GM23338 (cell line): ENCODE data around the gene SLC5A2. TPM values are rescaled to one million over a fixed set of nuclear protein-coding genes. Genes with fewer than 3 reads are reported as not detected.

ENCODE experiments used
- ATAC-seq: fragments of 200-7000 bp; cut with Tn5 transposase; 3 replicates; pipeline ENCODE4 v1.9.1; 2020
- DNase-seq: peaks from one replicate; pipeline ENCODE4 v3.0.0-alpha.2; 2015; ENCODE audit warnings: low spot score
- H2AFZ ChIP-seq: fragments of 200-600 bp; sonication (generic); 2 replicates; pipeline ENCODE4 v1.8.0; 2016; ENCODE audit warnings: antibody characterized with exemption, mild to moderate bottlenecking, moderate library complexity
- H3F3A ChIP-seq: fragments of 200-600 bp; sonication (generic); replicated peaks from 2 replicates; pipeline ENCODE4 v1.8.0; 2017; ENCODE audit warnings: antibody characterized with exemption, mixed run types, low read depth
- H3K27ac ChIP-seq: fragments of 200-600 bp; sonication (generic); 2 replicates; pipeline ENCODE4 v1.6.1; 2016; ENCODE audit warnings: low read depth
- H3K27me3 ChIP-seq: fragments of 200-600 bp; sonication (generic); 2 replicates; pipeline ENCODE4 v1.8.0; 2016; ENCODE audit warnings: mild to moderate bottlenecking, mixed run types, moderate library complexity; ENCODE audit not compliant: insufficient read depth
- H3K36me3 ChIP-seq: fragments of 200-600 bp; sonication (generic); 2 replicates; pipeline ENCODE4 v1.8.0; 2016; ENCODE audit warnings: mild to moderate bottlenecking; ENCODE audit not compliant: insufficient read depth
- H3K4me1 ChIP-seq: fragments of 200-600 bp; sonication (generic); 2 replicates; pipeline ENCODE4 v1.8.0; 2016; ENCODE audit warnings: mild to moderate bottlenecking, moderate library complexity; ENCODE audit not compliant: insufficient read depth
- H3K4me2 ChIP-seq: fragments of 200-600 bp; sonication (generic); 2 replicates; pipeline ENCODE4 v1.7.1; 2017; ENCODE audit warnings: mixed run types
- H3K4me3 ChIP-seq: fragments of 200-600 bp; sonication (generic); 2 replicates; pipeline ENCODE4 v1.6.1; 2016; ENCODE audit warnings: mixed run types
- H3K79me2 ChIP-seq: fragments of 200-600 bp; sonication (generic); replicated peaks from 2 replicates; pipeline ENCODE4 v1.8.0; 2017; ENCODE audit warnings: mild to moderate bottlenecking; ENCODE audit not compliant: insufficient read depth
- H3K9me2 ChIP-seq: fragments of 200-600 bp; sonication (generic); 2 replicates; pipeline ENCODE4 v1.8.0; 2017; ENCODE audit not compliant: insufficient read depth
- H4K20me1 ChIP-seq: fragments of 200-600 bp; sonication (generic); replicated peaks from 2 replicates; pipeline ENCODE4 v1.8.0; 2017; ENCODE audit warnings: mild to moderate bottlenecking; ENCODE audit not compliant: insufficient read depth
- H3K27ac Mint-ChIP-seq: 2 replicates; pipeline ENCODE4 v1.8.0; 2020; ENCODE audit warnings: inconsistent platforms, mild to moderate bottlenecking, moderate library complexity, mixed read lengths
- H3K27me3 Mint-ChIP-seq: 3 replicates; pipeline ENCODE4 v1.8.0; 2022; ENCODE audit warnings: low read depth, mild to moderate bottlenecking, moderate library complexity, mixed read lengths, inconsistent platforms; ENCODE audit not compliant: insufficient read depth, poor library complexity
- H3K36me3 Mint-ChIP-seq: 3 replicates; pipeline ENCODE4 v1.8.0; 2021; ENCODE audit warnings: low read depth, mild to moderate bottlenecking, inconsistent platforms, moderate library complexity, mixed read lengths
- H3K4me1 Mint-ChIP-seq: 3 replicates; pipeline ENCODE4 v1.8.0; 2020; ENCODE audit warnings: mild to moderate bottlenecking, inconsistent platforms, mixed read lengths
- H3K4me3 Mint-ChIP-seq: 3 replicates; pipeline ENCODE4 v1.8.0; 2021; ENCODE audit warnings: moderate library complexity, mild to moderate bottlenecking, inconsistent platforms, mixed read lengths
- H3K9me3 Mint-ChIP-seq: 3 replicates; pipeline ENCODE4 v1.8.0; 2020; ENCODE audit warnings: moderate library complexity, mild to moderate bottlenecking, inconsistent platforms, mixed read lengths
- CREB1 ChIP-seq: fragments of 250-450 bp; sonication (Bioruptor Pico); IDR thresholded peaks from 2 replicates; pipeline ENCODE4 v1.5.0; 2020; ENCODE audit warnings: low read depth, mild to moderate bottlenecking, moderate library complexity
- CTCF ChIP-seq, 2 experiments: fragments of 200-600 bp in 1 of 2; sonication (generic) in 1 of 2; conservative IDR thresholded peaks; 2 replicates each; pipeline versions ENCODE4 v1.5.1 to v1.6.1; 2016 to 2017; ENCODE audit warnings: antibody characterized with exemption in 2 of 2, low read depth in 2 of 2, mild to moderate bottlenecking in 2 of 2, moderate library complexity in 1 of 2
- ETS1 ChIP-seq: IDR thresholded peaks from 2 replicates; pipeline ENCODE4 v1.6.1; 2016; ENCODE audit warnings: antibody characterized with exemption
- EZH2 ChIP-seq: fragments of 200-600 bp; sonication (generic); IDR thresholded peaks from one replicate; pipeline ENCODE4 v1.8.0; 2017; ENCODE audit warnings: antibody characterized with exemption, mild to moderate bottlenecking, low read depth; ENCODE audit not compliant: unreplicated experiment
- JUNB ChIP-seq: IDR thresholded peaks from one replicate; pipeline ENCODE4 v1.6.1; 2016; ENCODE audit warnings: antibody characterized with exemption; ENCODE audit not compliant: unreplicated experiment
- NANOG ChIP-seq: IDR thresholded peaks from 2 replicates; pipeline ENCODE4 v1.6.1; 2016; ENCODE audit warnings: antibody characterized with exemption, borderline replicate concordance
- POLR2AphosphoS5 ChIP-seq: IDR thresholded peaks from 2 replicates; pipeline ENCODE4 v1.6.1; 2016; ENCODE audit warnings: antibody characterized with exemption, low read depth
- REST ChIP-seq: IDR thresholded peaks from one replicate; pipeline ENCODE4 v1.6.1; 2018; ENCODE audit warnings: antibody characterized with exemption; ENCODE audit not compliant: unreplicated experiment
- STAT1 ChIP-seq: IDR thresholded peaks from one replicate; pipeline ENCODE4 v1.6.1; 2016; ENCODE audit warnings: antibody characterized with exemption; ENCODE audit not compliant: unreplicated experiment
- ZNF114 ChIP-seq: fragments of 250-450 bp; sonication (Bioruptor Pico); IDR thresholded peaks from 2 replicates; pipeline ENCODE4 v1.5.0; 2020; ENCODE audit warnings: mild to moderate bottlenecking, moderate library complexity
- ZNF331 ChIP-seq: fragments of 250-450 bp; sonication (Bioruptor Pico); IDR thresholded peaks from 2 replicates; pipeline ENCODE4 v1.5.0; 2020; ENCODE audit warnings: low read depth, mild to moderate bottlenecking, moderate library complexity
- polyA plus RNA-seq: library from polyadenylated mRNA; unstranded; fragments of >200 nt; fragmentation: Nextera tagmentation; extraction: Ambion mirVana; gene quantifications from 2 replicates; pipeline ENCODE4 v1.2.1, GENCODE V29; 2016
- total RNA-seq: library from RNA; depleted of rRNA; stranded (reverse); fragments of >200 nt; shearing (Covaris generic); gene quantifications from 2 replicates; pipeline ENCODE4 v1.2.3, GENCODE V29; 2014

The SLC5A2 gene
- total and polyA plus RNA-seq, 2 experiments from 2014 or later: 0.76 to 3.6 TPM

DNA sequence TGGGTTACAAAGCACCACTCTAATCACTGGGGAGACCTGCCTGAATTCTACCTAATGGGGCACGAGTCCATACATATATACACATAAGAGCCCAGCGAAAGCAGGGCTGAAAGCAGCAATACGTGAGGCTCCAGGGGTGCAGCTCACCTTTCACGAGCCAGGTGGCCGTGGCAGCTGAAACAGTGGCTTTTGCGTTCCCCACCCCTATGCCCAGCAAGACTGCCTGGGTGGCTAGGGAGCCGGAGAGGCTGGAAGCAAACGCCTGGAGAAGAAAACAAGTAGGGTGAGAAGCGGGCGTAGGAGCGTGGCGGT, 24.6 kb downstream of the SLC5A2 start (continued):
- no peak for TF ChIP-seq EZH2
- TF ChIP-seq ZNF114 (CRISPR knock-in tag): no peak
- TF ChIP-seq ZNF331 (CRISPR knock-in tag): no peak
- no peak for TF ChIP-seq NANOG
- no peak for TF ChIP-seq ETS1
- no peak for TF ChIP-seq JUNB
- no peak for TF ChIP-seq STAT1

- DNase-seq (peak; percentile 96), ATAC-seq (peak; percentile 92)
- H3F3A ChIP-seq: no peaks in the 10 kb centered on the region
- H3K27me3 ChIP-seq: no peaks in the 10 kb centered on the region
- peaks cover 1% of the 10 kb centered on the region; the same call in 1 of the 2 replicates for H4K20me1 ChIP-seq
- peak within 1 kb of the TSS; percentile 86 for H2AFZ ChIP-seq
- Mint-ChIP-seq H3K36me3 (peaks cover 4% of the 10 kb centered on the region; the same call in 2 of the 3 replicates), H3K9me3 (no peaks in the 10 kb centered on the region; the same call in 2 of the 3 replicates), H3K4me1 (peaks cover 15% of the 10 kb centered on the region), H3K4me3 (peak within 1 kb of the TSS; percentile 83), H3K27ac (peak within 1 kb of the TSS; percentile 93), H3K27me3 (peaks cover 7% of the 10 kb centered on the region)
- H3K36me3 ChIP-seq: no peaks in the 10 kb centered on the region
- H3K27ac ChIP-seq: peak within 1 kb of the TSS; percentile 83
- H3K4me3 ChIP-seq: peak within 1 kb of the TSS; percentile 97
- peak within 1 kb of the TSS; percentile 94 for H3K4me2 ChIP-seq
- H3K4me1 ChIP-seq: peaks cover 15% of the 10 kb centered on the region
- H3K79me2 ChIP-seq: peaks cover 8% of the 10 kb centered on the region
- no peaks in the 10 kb centered on the region for H3K9me2 ChIP-seq
- TF ChIP-seq NANOG (no peak), ETS1 (peak; percentile 58; the same call in 1 of the 2 replicates), POLR2AphosphoS5 (peak; percentile 80), CREB1 (peak; percentile 76), JUNB (no peak)
Measured at GRCh38 chr16:31507929-31508705, 25.2 kb downstream of the SLC5A2 start, which contains the start of gene RUSF1. Gene RUSF1 (minus strand): TSS chr16:31508391. CDS start chr16:31508373, 18 bp downstream.

DNA sequence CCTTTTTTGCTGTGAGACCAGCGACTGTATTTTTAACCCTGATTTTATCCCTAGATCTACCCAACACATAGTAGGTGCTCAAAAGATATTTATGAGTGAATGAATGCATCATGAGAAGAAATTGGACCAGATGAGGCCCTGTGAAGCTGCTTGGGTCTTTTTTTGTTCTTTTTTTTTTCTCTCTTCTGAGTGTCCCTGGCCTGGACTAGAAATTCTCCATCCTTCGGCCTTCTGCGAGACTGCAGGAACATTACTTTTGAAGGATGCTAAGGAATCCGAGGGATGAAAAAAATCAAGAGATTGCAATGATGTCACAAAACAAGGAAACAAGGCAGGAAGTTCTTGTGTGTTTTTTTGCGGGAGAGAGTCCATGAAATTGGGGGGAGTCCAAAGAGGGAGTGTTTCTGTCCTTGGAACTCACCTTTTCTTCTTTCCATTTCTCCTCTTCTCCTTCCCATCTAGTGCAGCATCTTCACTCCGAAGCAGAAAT, 25.8 kb downstream of the SLC5A2 start:
- H3F3A ChIP-seq: no peaks in the 10 kb centered on the region
- no peaks in the 10 kb centered on the region; the same call in 2 of the 3 replicates for H3K9me3 Mint-ChIP-seq
- peaks cover 8% of the 10 kb centered on the region for H3K79me2 ChIP-seq
- H3K4me3 Mint-ChIP-seq: peak overlapping the region; percentile 83
- H3K27me3 Mint-ChIP-seq: peaks cover 7% of the 10 kb centered on the region
- H3K27me3 ChIP-seq: no peaks in the 10 kb centered on the region
- H2AFZ ChIP-seq: peak overlapping the region; percentile 83
- ATAC-seq: no peak
- H3K9me2 ChIP-seq: no peaks in the 10 kb centered on the region
- H3K36me3 ChIP-seq: no peaks in the 10 kb centered on the region
- H3K27ac Mint-ChIP-seq: peak overlapping the region; percentile 93
- DNase-seq: no peak
- H3K4me2 ChIP-seq: peak overlapping the region; percentile 94
- peaks cover 15% of the 10 kb centered on the region for H3K4me1 ChIP-seq
- H3K36me3 Mint-ChIP-seq: peaks cover 4% of the 10 kb centered on the region; the same call in 2 of the 3 replicates
- peaks cover 15% of the 10 kb centered on the region for H3K4me1 Mint-ChIP-seq
- TF ChIP-seq ZNF114 (CRISPR knock-in tag): no peak
- TF ChIP-seq ETS1: no peak
- TF ChIP-seq EZH2: peak; percentile 5
- no peak for TF ChIP-seq REST
- no peak for TF ChIP-seq NANOG
- no peak for TF ChIP-seq CTCF (conservative IDR thresholded peaks at IDR 0.05; ENCODE audit: low read depth in 2 of 2)
- H3K4me3 ChIP-seq: peak overlapping the region; percentile 97
- H3K27ac ChIP-seq: peak overlapping the region; percentile 74
- H4K20me1 ChIP-seq: no peaks in the 10 kb centered on the region; the same call in 1 of the 2 replicates
